Fibroblast of the conjunctiva (primary cell): Measurements from ENCODE around the gene NPBWR2.
A peak's percentile ranks its signal among the peaks of the same experiment; 100 is the strongest.

Experiments
- DNase-seq: peaks from one replicate; pipeline ENCODE4 v3.0.0-alpha.2; 2010; ENCODE audit warnings: low read depth

Gene NPBWR2

DNA sequence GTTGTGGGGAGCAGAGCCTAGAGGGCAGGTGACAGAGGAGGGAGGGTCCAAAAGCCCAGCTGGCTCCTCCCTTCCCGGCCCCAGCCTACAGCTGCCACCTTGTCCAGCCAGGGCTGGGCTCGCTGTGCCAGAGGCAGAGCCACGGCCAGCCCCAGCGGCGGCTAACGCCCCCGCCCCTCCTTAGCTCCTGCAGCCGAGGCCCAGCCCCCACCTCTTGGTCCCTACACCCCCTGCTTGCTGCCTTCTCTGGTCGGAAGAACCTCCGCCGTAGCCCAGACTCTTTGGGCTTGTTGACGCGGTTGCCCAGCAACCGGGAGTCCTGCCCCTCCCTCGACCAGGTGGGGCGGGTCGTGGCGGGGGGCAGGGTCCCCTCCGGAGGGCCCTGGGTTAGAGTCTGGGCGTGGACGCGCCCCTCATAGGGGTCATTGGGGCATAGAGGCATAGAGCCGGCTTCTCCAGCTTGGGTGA lies 22.6 kb downstream of the NPBWR2 start:
- no peak for DNase-seq

DNA sequence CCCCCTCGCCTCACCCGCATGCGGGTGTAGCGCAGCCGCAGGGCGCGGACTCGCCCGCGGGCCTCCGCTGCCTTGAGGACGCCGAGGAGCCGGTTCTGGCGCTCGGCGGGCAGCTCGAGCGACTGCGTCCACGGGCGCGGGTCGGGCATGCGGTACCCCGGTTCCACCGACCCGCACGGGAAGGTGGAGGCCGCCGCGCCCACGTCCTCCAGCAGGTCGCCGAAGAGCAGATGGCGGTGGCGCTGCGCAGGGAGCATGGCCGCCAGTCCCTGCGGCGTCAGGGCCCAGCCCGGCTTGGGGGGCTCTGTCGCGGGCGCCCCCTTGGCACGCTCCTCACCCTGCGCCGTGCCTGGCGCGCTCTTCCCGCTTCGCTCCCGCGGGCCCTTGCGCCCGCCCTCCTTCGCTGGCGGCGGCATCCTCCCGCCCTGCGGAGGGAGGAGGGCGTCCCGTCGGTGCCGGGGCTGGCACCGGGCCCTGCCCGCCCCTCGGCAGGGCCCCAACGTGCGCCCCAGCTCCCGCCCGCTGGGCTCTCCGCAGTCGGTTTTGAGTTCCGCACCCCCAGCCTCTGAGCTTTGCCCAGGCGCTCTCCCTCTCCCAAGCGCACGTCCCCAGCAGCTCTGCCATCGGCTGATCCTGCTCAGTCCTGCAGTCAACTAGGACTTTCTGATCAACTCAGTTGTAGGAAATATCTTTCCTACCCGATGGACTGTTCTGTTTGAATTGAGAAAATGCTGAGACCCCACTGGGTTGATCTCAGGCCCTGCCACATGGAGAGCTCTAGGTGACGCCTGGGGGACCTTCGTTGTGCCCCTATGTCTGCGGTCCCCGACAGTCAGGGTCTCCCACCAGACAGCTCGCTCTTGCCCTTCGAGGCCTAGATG lies 23.3 kb downstream of the NPBWR2 start, which contains the start of gene LKAAEAR1:
Gene LKAAEAR1 (minus strand): TSS at position 595 of the 881 bp plus-strand sequence. CDS start 179 bp downstream, at position 416.
- no peak for DNase-seq

DNA sequence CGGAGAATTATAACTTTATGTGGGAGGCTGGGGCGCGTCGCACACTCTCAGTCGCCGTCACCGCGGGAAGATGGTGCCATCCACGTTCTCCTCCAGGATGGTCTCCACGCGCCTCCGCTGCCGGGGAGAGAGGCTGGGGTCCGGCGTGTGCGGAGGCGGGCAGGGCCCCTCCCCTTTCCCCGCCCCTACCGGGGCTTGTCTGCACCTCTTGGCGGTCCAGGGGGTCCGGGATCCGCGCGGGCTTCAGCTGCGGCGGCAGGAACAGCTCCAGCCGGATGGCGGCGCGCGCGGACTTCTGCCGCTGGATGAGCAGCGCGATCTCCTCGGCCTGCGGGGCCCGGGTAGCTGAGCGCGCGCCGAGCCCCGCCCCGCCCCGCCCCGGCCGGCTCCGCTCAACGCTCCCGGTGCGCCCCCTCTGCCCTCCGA lies 24.0 kb downstream of the NPBWR2 start:
- DNase-seq: peak; percentile 28

GRCh38 chr20:64082820-64083377 lies 24.5 kb downstream of the NPBWR2 start:
- no peak for DNase-seq

- DNase-seq: no peak
Observed at GRCh38 chr20:64082126-64082731, 25.1 kb downstream of the NPBWR2 start.

DNA sequence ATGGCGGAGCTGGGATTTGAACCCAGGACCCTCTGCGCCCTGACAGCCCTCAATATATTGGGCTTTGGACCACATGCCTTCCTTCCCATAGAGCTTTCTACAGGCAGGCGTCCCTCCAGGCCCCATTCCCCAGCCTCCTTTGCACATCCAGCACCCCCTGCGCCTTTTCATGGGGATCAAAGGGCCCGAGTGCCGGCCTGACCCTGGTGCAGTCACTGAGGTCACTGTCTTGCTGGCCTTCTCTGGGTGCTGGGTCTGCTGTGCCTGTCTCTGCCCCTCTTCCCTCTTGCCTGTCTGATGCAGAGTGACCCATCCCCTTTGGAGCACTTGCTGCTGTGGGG lies 25.8 kb downstream of the NPBWR2 start:
- no peak for DNase-seq

- DNase-seq: no peak
Observed at GRCh38 chr20:64080813-64081623, 26.3 kb downstream of the NPBWR2 start.

GRCh38 chr20:64080013-64080812 lies 27.2 kb downstream of the NPBWR2 start, which contains the start of gene OPRL1:
OPRL1 (plus strand) TSS chr20:64080082; CDS start chr20:64092721, 12,639 bp downstream.
- DNase-seq: no peak

DNA sequence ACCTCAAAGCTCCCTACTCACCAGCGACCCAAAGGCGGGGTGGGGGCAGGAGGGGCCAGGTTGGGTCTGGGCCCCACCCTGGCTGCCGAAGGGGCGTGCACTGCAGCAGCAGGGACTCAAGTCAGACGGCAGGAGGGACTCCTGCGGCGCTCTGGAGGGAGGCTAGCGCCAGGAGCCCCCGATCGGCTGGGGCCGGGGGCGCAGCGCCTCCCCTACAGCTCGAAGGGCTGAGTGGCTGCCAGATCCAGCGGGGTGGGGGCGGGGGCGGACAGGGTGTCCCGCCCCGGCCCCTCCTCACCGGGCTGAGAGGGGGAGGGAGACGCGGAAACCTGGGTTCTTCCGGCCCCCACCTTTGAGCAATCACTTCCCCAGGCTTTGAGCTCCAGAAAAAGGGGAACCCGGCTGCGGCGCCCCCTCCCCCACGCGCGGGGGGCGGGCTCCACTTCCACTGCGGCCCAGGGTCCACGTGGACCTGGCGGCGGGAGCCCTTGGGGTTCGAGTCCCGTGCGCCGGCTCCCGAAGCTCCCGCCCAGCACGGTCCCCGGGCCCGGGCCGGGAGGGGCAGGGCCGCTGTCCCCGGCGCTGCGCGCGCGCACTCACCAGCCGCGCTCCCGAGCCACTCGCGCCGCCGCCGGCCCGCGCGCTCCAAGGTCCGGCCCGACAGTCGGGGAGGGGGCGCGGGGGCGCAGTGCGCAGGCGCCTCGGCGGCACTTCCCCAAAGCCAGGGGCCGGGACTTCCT lies 27.9 kb downstream of the NPBWR2 start, which contains the start of gene RGS19:
Gene RGS19 (minus strand): TSS at position 246 of the 740 bp plus-strand sequence. CDS start 2,632 bp downstream, outside the sequence.
- peak; percentile 18 for DNase-seq

- no peak for DNase-seq
Observed at GRCh38 chr20:64078934-64079272, 28.5 kb downstream of the NPBWR2 start.

- DNase-seq: no peak
Observed at GRCh38 chr20:64077876-64078551, 29.4 kb downstream of the NPBWR2 start.

- DNase-seq: no peak
Observed at GRCh38 chr20:64077541-64077875, 29.9 kb downstream of the NPBWR2 start.

GRCh38 chr20:64077094-64077493 lies 30.3 kb downstream of the NPBWR2 start:
- DNase-seq: no peak

GRCh38 chr20:64076061-64076997 lies 31.0 kb downstream of the NPBWR2 start:
- DNase-seq: no peak

- no peak for DNase-seq
Observed at GRCh38 chr20:64075556-64075955, 31.8 kb downstream of the NPBWR2 start.

DNA sequence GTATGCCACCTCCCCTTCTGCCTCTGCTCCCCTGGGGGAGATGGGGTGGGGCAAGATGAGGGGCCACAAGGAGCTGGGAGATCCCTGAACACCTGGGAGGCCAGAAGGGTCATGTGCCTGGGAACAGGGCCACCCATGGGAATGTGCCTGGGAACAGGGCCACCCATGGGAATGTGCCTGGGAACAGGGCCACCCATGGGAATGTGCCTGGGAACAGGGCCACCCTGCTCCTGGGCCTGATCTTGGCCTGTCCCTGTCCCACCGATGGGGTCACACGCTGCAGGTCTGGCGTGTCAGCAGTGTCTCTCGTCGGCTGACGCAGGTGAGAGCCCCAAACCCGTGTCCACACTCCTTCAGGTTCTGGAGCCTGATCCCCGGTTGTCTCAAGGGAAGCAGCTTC lies 32.4 kb downstream of the NPBWR2 start:
- no peak for DNase-seq

- no peak for DNase-seq
Observed at GRCh38 chr20:64074184-64074789, 33.1 kb downstream of the NPBWR2 start.

DNA sequence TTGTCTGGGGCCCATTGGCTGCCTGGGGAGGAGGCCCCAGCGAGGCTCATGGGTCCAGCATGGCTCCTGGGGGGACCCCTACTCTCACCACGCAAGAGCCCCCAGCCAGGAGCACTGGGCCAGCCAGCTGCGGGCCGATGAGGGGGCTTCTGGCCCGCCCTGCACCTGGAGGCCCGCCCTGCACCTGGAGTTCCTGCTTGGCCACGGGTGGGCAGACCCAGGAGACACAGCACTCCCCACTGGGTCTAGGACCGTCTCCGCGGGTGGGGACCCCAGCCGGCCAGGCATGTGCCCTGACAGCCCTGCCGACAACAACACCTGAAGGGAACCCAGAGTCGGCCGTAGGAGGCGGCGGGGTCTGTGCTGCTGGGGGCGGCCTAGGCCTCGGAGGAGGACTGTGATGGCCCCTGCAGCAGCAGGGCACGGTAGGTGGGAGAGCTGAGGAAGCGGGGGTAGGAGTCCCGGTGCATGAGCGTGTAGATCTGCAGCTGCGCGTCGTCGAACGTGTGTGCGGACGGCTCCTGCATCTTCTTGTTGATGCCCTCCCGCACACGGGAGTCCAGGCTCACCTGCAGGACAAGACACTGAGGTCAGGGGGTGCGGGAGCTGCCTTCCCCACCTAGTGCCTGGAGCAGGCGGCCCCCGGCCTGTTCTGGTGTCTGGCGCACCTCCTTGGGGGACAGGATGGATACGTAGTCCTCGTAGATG lies 33.7 kb downstream of the NPBWR2 start:
- no peak for DNase-seq
